Endometrium (tissue), 2 donors: ENCODE measurements around the gene NOP58.
"Not testable (repeated sequence)": the region's sequence is repeated elsewhere in the genome, so short reads cannot be mapped to it uniquely, and the experiment has no call there.

Experiments used
- FAIRE-seq: peaks from 2 replicates; lab custom pipeline; 2012; peaks lifted over from hg19 to GRCh38; lab: Jason Lieb, UNC
- donor health status: control.
- donor health status: control.

The NOP58 gene

GRCh38 chr2:202265467-202266277 is at the start of gene NOP58:
TSS of gene NOP58 (plus strand) at chr2:202265763. CDS start at chr2:202265942, 179 bp downstream.
- peak; percentile 92 for FAIRE-seq

- no peak for FAIRE-seq
These were observed 43.7 kb upstream of the NOP58 start for GRCh38 chr2:202221873-202222272.

GRCh38 chr2:202237787-202238233 is 27.8 kb upstream of the NOP58 start:
- FAIRE-seq: no peak

- no peak for FAIRE-seq
These were observed 27.0 kb upstream of the NOP58 start, which contains the start of gene SUMO1 for GRCh38 chr2:202238234-202239197. TSS of gene SUMO1 (minus strand) at chr2:202238597. CDS start at chr2:202238451, 146 bp downstream.

DNA sequence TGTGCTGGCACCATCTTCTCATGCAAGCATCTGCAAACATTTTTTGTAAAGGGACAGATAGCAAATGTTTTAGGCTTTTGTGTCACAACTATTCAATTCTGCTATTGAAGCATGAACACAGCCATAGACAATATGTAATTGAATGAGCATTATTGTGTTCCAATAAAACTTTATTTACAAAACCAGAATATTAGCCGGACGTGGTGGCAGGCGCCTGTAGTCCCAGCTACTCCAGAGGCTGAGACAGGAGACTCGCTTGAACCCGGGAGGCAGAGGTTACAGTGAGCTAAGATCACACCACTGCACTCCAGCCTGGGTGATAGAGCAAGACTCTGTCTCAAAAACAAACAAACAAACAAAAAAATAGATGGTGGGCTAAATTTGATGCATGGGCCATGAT is 17.9 kb upstream of the NOP58 start:
- FAIRE-seq: not testable (repeated sequence)

DNA sequence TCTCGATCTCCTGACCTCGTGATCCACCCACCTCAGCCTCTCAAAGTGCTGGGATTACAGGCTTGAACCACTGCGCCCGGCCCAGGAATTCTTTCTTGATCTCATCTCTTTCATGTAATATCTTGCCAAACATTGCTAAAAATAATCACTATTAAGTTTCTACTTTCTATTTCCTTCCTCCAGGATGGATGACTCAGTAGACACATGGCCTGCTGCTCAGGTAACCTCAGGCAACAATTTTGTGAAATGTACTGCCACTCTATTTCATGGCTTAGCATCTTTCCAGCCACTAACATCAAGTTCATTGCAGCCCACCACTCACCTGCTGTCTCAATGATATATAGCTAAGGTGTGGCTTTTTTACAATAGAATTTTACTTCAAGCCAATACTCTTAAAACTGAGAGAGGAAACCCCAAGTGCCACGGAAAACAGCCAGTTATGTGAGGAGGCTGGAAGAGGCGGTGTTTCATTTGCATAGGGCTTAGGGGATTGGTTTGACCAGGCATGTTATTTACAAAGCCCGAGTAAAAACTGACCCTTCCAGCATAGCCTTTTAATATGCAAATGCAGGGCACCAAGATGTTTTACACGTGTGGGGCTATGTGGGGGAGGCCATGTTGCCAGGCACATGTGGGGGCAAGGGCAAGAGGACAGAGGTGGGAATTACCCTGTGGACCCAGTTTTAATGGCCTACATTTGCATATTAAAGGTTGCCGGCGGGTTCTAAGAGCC is 15.9 kb upstream of the NOP58 start:
- FAIRE-seq: no peak

DNA sequence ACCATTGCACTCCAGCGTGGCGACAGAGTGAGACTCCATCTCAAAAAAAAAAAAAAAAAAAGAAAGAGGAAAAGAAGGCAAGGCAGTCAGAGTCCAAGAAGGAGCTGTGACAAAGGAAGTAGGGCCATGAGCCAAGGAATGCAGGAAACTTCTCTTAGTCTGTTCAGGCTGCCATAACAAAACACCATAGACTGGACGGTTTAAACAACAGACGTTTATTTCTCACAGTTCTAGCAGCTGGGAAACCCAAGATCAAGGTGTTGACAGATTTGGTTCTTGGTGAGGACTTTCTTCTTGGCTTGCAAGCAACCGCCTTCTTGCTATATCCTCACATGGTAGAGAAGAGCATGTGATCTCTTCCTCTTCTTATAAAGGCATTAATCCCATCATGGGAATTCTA is 14.1 kb upstream of the NOP58 start:
- no peak for FAIRE-seq

GRCh38 chr2:202261531-202261930 is 4.0 kb upstream of the NOP58 start:
- FAIRE-seq: no peak

GRCh38 chr2:202267495-202267894 is 1.9 kb downstream of the NOP58 start:
- FAIRE-seq: no peak

- FAIRE-seq: no peak
These were observed 4.0 kb downstream of the NOP58 start for GRCh38 chr2:202269585-202269984.

DNA sequence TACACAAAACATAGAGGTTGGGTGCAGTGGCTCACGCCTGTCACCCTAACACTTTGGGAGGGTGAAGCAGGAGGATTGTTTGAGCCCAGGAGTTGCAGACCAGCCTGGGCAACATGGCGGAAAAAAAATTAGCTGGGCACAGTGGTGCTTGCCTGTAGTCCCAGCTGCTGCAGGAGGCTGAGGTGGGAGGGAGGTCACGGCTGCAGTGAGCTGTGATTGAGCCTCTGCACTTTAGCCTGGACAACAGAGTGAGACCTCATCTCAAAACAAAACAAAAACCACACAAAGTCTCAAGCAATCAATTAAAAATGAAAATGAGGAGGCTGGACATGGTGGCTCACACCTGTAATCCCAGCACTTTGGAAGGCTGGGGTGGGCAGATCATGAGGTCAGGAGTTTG is 4.9 kb downstream of the NOP58 start:
- no peak for FAIRE-seq

DNA sequence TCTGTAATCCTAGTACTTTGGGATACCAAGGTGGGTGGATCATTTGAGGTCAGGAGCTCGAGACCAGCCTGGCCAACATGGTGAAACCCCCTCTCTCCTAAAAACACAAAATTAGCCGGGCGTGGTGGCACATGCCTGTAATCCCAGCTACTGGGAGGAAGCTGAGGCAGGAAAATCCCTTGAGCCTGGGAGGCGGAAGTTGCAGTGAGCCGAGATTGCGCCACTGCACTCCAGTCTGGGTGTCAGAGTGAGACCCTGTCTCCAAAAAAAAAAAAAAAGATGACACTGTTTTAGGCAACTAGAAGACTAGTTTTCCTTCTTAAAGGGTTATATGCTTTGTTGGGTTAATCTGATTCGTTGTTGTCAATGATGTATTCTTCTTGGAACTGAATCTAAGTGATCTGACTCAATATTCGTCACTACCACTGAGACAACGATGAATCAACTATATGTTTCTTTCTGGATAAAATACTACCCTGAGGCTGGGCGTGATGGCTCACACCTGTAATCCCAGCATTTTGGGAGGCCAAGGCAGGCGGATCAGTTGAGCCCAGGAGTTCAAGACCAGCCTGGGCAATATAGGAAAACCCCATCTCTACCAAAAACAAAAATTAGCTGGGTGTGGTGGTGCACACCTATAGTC is 10.6 kb downstream of the NOP58 start:
- not testable (repeated sequence) for FAIRE-seq

GRCh38 chr2:202278036-202278760 is 12.6 kb downstream of the NOP58 start:
- no peak for FAIRE-seq

- FAIRE-seq: no peak
These were observed 13.4 kb downstream of the NOP58 start for GRCh38 chr2:202278944-202279343.

GRCh38 chr2:202286595-202286994 is 21.0 kb downstream of the NOP58 start:
- no peak for FAIRE-seq

DNA sequence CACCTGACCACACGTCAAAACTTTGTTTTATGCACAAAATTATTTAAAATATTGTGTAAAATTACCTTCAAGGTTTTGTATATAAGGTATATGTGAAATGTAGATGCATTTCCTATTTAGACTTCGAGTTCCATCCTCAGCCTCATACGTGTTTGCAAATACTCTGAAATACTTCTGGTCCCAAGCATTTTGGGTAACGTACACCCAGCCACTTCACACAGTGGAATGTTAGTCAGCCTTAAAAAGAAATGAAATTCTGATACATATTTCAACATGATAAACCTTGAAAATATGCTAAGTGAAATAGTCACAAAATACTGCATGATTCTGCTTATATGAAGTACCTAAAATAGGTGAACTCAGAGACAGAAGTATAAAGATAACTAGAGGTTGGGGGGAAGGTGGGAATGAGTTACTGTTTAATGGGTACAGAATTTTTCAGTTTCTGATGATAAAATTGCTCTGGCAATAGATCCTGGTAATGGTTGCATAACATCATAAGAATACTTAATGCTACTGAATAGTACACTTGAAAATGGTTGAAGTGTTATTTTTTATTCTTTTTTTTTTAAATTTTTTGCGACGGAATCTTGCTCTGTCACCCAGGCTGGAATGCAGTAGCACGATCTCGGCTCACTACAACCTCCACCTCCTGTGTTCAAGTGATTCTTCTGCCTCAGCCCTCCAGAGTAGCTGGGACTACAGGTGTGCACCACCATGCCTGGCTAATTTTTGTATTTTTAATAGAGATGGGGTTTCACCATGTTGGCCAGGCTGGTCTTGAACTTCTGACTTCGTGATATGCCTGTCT is 24.0 kb downstream of the NOP58 start:
- FAIRE-seq: no peak

DNA sequence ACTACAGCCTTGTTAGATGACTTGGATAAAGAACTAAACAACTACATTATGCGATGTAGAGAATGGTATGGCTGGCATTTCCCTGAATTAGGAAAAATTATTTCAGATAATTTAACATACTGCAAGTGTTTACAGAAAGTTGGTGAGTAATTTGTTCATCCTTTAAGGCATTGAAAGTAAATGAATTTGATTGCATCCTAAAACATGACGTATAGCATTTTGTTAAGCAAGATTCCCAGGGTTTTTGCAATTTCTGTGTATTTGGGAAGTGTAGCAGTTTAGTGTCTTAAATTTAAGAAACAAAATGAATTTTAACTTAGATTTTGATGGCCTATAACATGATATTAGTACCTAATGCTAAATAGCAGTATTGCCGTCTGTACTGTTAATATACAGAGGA is 24.8 kb downstream of the NOP58 start:
- no peak for FAIRE-seq

DNA sequence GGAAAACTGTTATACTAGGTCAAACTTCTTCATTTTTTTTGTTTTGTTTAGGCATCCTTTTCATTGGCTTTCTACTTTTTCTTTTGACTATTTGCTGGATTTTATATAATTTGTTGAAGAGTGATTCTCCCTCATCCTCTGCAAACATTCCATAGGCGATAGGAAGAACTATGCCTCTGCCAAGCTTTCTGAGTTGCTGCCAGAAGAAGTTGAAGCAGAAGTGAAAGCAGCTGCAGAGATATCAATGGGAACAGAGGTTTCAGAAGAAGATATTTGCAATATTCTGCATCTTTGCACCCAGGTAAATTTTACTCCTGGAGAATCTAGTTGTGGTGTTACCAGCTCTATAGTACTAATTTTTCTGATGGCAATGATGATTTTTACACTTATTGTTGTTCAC is 25.4 kb downstream of the NOP58 start:
- no peak for FAIRE-seq

- no peak for FAIRE-seq
These were observed 34.1 kb downstream of the NOP58 start for GRCh38 chr2:202299712-202300111.

- no peak for FAIRE-seq
These were observed 40.5 kb downstream of the NOP58 start for GRCh38 chr2:202306034-202306433.
